ENCODE results near the gene SPEM2.

The SPEM2 gene

DNA sequence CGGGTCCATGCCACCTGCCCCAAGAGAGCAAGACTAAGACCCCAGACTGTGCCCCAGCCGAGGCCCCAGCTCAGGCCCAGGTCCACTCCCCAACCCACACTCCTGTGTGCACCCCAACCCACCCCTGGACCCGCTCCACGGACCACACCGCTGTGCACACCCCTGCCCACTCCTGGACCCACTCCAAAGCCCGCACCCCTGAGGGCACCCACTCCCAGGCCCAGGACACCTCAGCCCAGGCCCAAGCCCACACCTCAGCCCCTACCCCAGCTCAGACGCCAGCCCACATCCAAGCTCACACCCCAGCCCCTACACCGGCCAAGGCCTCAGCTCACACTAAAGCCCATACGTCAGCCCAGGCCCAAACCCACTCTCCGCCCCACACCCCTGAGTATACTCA, 4.3 kb downstream of the SPEM2 start:
- no peaks in the 10 kb centered on the region for H3K9me2 ChIP-seq (replicated peaks; ENCODE audit: insufficient read depth, low read length)
- no peak overlapping the region for H3K4me2 ChIP-seq (ENCODE audit: low read depth, low read length, poor library complexity, severe bottlenecking)
- no peak overlapping the region for H3K4me3 ChIP-seq (ENCODE audit: insufficient read depth, low read length, poor library complexity, severe bottlenecking)
- H3K36me3 ChIP-seq (ENCODE audit: low read length), result no peaks in the 10 kb centered on the region
- no peaks in the 10 kb centered on the region for H4K20me1 ChIP-seq (ENCODE audit: low read depth, low read length)
- H3K27ac ChIP-seq (ENCODE audit: low read depth, low read length), result no peak overlapping the region
- H3K27me3 ChIP-seq (ENCODE audit: low read length), result no peaks in the 10 kb centered on the region
- no peak overlapping the region for H3K9ac ChIP-seq (ENCODE audit: low read length)
- H3K79me2 ChIP-seq (ENCODE audit: insufficient read depth, low read length), result no peaks in the 10 kb centered on the region
- no peak for TF ChIP-seq EZH2phosphoT487 (conservative IDR thresholded peaks at IDR 0.05; ENCODE audit: low read length)
- TF ChIP-seq, protein P1, sequence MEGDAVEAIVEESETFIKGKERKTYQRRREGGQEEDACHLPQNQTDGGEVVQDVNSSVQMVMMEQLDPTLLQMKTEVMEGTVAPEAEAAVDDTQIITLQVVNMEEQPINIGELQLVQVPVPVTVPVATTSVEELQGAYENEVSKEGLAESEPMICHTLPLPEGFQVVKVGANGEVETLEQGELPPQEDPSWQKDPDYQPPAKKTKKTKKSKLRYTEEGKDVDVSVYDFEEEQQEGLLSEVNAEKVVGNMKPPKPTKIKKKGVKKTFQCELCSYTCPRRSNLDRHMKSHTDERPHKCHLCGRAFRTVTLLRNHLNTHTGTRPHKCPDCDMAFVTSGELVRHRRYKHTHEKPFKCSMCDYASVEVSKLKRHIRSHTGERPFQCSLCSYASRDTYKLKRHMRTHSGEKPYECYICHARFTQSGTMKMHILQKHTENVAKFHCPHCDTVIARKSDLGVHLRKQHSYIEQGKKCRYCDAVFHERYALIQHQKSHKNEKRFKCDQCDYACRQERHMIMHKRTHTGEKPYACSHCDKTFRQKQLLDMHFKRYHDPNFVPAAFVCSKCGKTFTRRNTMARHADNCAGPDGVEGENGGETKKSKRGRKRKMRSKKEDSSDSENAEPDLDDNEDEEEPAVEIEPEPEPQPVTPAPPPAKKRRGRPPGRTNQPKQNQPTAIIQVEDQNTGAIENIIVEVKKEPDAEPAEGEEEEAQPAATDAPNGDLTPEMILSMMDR (IDR thresholded peaks at IDR 0.05; ENCODE audit: insufficient read depth, low read length, poor library complexity, severe bottlenecking), result no peak
- no peaks in the 10 kb centered on the region for H3F3A ChIP-seq (ENCODE audit: insufficient read depth)
- no peaks in the 10 kb centered on the region for H3K9me3 ChIP-seq (ENCODE audit: insufficient read depth, low read length)
- no peak overlapping the region for H2AFZ ChIP-seq (ENCODE audit: low read depth, low read length, severe bottlenecking)

DNA sequence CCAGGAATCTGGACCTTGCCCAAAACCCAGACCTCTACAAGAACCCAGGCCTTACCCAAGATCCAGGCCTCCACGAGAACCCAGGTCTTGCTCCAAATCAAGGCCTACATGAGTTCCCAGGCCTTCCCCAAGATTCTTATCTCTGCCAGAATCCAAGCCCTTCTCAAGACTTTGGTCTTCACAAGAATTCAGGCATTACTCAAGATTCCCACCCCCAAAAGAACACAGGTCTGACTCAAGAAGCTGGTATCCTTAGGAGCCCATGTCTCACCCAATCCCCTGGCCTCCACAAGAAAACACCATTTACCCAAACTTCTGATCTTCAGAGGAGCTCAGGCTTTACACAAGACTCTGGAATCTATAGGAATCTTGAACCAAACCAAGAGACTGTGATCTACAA, 5.8 kb downstream of the SPEM2 start:
- Histone ChIP-seq H3K9ac (ENCODE audit: low read length) (no peak overlapping the region), H3K9me3 (ENCODE audit: insufficient read depth, low read length) (no peaks in the 10 kb centered on the region), H2AFZ (ENCODE audit: low read depth, low read length, severe bottlenecking) (no peak overlapping the region), H3K27ac (ENCODE audit: low read depth, low read length) (no peak overlapping the region), H3K36me3 (ENCODE audit: low read length) (no peaks in the 10 kb centered on the region), H3K4me3 (ENCODE audit: insufficient read depth, low read length, poor library complexity, severe bottlenecking) (no peak overlapping the region), H4K20me1 (ENCODE audit: low read depth, low read length) (no peaks in the 10 kb centered on the region), H3F3A (ENCODE audit: insufficient read depth) (no peaks in the 10 kb centered on the region), H3K27me3 (ENCODE audit: low read length) (no peaks in the 10 kb centered on the region), H3K4me2 (ENCODE audit: low read depth, low read length, poor library complexity, severe bottlenecking) (no peak overlapping the region), H3K9me2 (replicated peaks; ENCODE audit: insufficient read depth, low read length) (no peaks in the 10 kb centered on the region), H3K79me2 (ENCODE audit: insufficient read depth, low read length) (no peaks in the 10 kb centered on the region)
- TF ChIP-seq, protein P1 (IDR thresholded peaks at IDR 0.05; ENCODE audit: insufficient read depth, low read length, poor library complexity, severe bottlenecking), result no peak

DNA sequence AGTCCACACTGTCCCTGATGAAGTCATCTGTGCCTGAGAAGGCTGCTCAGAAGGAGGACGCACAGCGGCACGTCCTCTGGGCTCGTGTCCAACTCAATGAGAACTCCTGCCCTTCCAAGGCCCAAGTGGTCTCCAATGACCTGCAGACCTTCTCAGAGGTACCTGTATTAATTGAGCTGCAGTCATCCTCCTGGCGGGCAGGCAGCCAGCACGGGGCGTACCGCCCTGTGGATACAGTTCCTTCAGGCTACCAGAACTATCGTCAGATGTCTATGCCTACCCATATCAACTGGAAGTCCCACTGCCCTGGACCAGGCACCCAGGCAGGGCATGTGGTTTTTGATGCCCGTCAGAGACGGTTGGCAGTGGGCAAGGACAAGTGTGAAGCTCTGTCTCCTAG, 6.9 kb downstream of the SPEM2 start:
- Histone ChIP-seq H3F3A (ENCODE audit: insufficient read depth) (no peaks in the 10 kb centered on the region), H3K9me2 (replicated peaks; ENCODE audit: insufficient read depth, low read length) (no peaks in the 10 kb centered on the region), H3K9me3 (ENCODE audit: insufficient read depth, low read length) (no peaks in the 10 kb centered on the region), H3K27me3 (ENCODE audit: low read length) (no peaks in the 10 kb centered on the region), H3K27ac (ENCODE audit: low read depth, low read length) (no peak overlapping the region), H3K4me3 (ENCODE audit: insufficient read depth, low read length, poor library complexity, severe bottlenecking) (no peak overlapping the region), H3K4me2 (ENCODE audit: low read depth, low read length, poor library complexity, severe bottlenecking) (no peak overlapping the region), H3K9ac (ENCODE audit: low read length) (no peak overlapping the region), H2AFZ (ENCODE audit: low read depth, low read length, severe bottlenecking) (no peak overlapping the region), H4K20me1 (ENCODE audit: low read depth, low read length) (no peaks in the 10 kb centered on the region), H3K36me3 (ENCODE audit: low read length) (no peaks in the 10 kb centered on the region), H3K79me2 (ENCODE audit: insufficient read depth, low read length) (no peaks in the 10 kb centered on the region)
- no peak for TF ChIP-seq EZH2phosphoT487 (conservative IDR thresholded peaks at IDR 0.05; ENCODE audit: low read length)
- TF ChIP-seq, protein P1 (IDR thresholded peaks at IDR 0.05; ENCODE audit: insufficient read depth, low read length, poor library complexity, severe bottlenecking), result no peak

Data from SU-DHL-6 (cell line).